ENCODE results near the gene MRPL24. TPM values are rescaled to one million over a fixed set of nuclear protein-coding genes. Genes with fewer than 3 reads are reported as not detected.

MRPL24 gene
- total RNA-seq, 4 donors from 2014 or later, result 22.9 to 55.6 (median 35.9) TPM

GRCh38 chr1:156727926-156728598 lies 12.8 kb downstream of the MRPL24 start, which contains the start of gene METTL25B:
METTL25B (plus strand) TSS chr1:156728469; CDS start chr1:156729105, 636 bp downstream.
- DNase-seq, result peak; percentile 80 to 84
- TF ChIP-seq POLR2A (IDR thresholded peaks at IDR 0.05), result peak in 1 of 2 donors; percentile 56
- TF ChIP-seq CTCF (IDR thresholded peaks at IDR 0.05), result peak in 1 of 6 experiments; percentile 11
- Histone ChIP-seq H3K4me1 (peaks cover 32 to 37% of the 10 kb centered on the region in 2 donors), H3K9me3 (no peaks in the 10 kb centered on the region), H3K4me3 (replicated peaks in 1 of 3) (peak within 1 kb of the TSS; percentile 66 to 94 (median 83)), H3K27ac (peak within 1 kb of the TSS; percentile 95 to 97 (median 96)), H3K36me3 (peaks cover 13 to 15% of the 10 kb centered on the region in 2 donors), H3K27me3 (no peaks in the 10 kb centered on the region)
- intact Hi-C loops (cut with DNase I), result no loop called here
- WGBS, 2 donors, result 1 to 2% methylated on average over 12 of the region's 46 CpGs

DNA sequence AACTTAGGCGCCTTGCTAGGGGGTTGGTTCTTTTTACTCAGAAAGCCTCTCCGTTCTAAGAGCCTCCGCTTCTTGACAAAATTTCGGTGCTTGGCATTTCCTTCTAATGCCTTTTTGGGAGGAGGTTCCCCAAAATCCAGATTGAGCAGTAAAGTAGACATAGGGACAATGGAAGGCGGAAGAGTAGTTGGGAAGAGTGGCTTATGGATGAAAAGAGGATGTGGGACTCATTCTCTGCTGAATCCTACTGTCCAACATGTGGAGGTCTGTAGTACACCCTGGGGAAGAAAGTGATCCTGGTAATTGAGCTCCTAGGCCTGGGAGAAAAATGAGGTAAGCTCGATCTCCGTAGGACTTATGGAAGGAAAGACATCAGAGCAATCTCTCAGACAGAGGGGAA lies 13.4 kb downstream of the MRPL24 start:
- Histone ChIP-seq H3K27ac (peak overlapping the region in 1 of 3 donors; percentile 95), H3K36me3 (peaks cover 19 to 21% of the 10 kb centered on the region in 2 donors), H3K4me1 (peaks cover 32 to 37% of the 10 kb centered on the region in 2 donors), H3K9me3 (no peaks in the 10 kb centered on the region), H3K4me3 (replicated peaks in 1 of 3) (peak overlapping the region; percentile 66 to 94 (median 83)), H3K27me3 (no peaks in the 10 kb centered on the region)
- DNase-seq, result no peak
- intact Hi-C loops (cut with DNase I), result no loop called here
- TF ChIP-seq CTCF (IDR thresholded peaks at IDR 0.05), result no peak
- TF ChIP-seq POLR2A (IDR thresholded peaks at IDR 0.05), result no peak
- 57 to 63% methylated on average over 7 of the region's 7 CpGs for WGBS, 2 donors

DNA sequence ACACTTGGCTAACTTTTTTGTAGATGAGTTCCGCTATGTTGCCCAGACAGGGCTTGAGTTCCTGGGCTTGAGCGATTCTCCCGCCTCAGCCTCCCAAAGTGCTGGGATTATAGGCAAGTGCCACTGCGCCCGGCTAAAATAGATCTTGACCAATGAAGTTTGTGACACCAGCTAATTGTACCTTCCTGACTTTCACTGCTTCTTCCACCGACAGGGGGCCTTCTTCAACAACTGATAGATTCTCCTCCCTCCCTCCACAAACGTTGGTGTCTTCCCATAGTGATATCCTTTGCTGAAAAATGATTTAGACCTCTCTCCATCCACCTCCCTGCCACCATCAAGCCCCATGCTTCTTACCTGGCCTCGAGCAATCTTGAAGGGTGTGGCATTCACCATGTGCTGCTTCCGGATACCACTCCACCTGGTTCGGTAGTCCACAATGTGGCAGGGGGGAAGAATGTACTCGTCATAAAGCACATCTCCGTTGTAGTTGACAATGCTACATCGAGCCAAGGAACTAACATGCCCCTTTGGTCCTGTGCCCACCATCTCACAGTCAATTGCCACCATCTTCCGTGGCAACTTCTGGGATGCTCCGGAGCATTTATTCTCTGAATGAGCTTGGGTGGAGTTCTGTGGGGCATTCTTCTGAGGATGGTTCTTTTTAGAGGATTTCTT lies 14.2 kb downstream of the MRPL24 start:
- H3K9me3 ChIP-seq, result no peaks in the 10 kb centered on the region
- peak; percentile 34 to 35 for DNase-seq
- peaks cover 20 to 27% of the 10 kb centered on the region in 2 donors for H3K36me3 ChIP-seq
- TF ChIP-seq POLR2A (IDR thresholded peaks at IDR 0.05) (no peak), CTCF (IDR thresholded peaks at IDR 0.05) (peak in 3 of 6 experiments; percentile 27 to 43 (median 37))
- intact Hi-C loops (cut with DNase I), result no loop called here
- H3K27ac ChIP-seq, result no peak overlapping the region
- H3K27me3 ChIP-seq, result no peaks in the 10 kb centered on the region
- WGBS, 2 donors, result 49% methylated on average over 15 of the region's 15 CpGs
- peaks cover 32 to 37% of the 10 kb centered on the region in 2 donors for H3K4me1 ChIP-seq
- H3K4me3 ChIP-seq (replicated peaks in 1 of 3), result no peak overlapping the region

DNA sequence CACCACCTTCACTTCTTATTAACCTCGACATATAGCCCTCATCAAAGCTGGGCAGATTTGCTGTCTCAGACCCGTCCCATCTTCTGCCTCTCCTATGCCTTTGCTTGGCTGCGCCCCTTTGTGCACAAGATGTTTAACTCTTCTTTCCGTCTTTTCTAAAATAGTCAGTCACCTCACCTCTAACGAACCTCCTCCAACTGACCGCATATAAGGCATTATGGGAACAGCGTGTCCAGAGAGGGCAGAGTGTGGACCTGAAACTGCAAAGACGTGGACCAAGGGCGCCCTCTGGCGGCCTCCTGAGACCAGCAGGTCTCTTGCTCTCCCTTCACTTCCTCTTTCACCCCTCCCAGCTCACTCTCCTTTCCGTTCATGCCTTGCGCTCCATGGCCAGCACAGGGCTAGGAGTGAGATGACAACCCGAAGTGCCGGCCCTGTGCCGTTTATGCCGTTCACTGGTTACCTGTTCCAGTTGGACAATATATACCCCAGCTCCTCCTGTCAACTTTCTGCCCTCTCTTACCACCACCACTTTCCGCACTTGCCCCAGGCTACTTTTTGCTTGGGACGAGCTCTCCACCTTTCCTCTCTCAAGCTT lies 15.1 kb downstream of the MRPL24 start:
- no peaks in the 10 kb centered on the region for H3K27me3 ChIP-seq
- DNase-seq, result peak; percentile 90 to 91
- H3K4me1 ChIP-seq, result peaks cover 32 to 37% of the 10 kb centered on the region in 2 donors
- intact Hi-C loops (cut with DNase I), result loop anchor here (2.0 kb wide), 1 partner anchor 35 kb away; no protein-coding TSS in a partner anchor
- H3K4me3 ChIP-seq (replicated peaks in 1 of 3), result no peak overlapping the region
- H3K9me3 ChIP-seq, result no peaks in the 10 kb centered on the region
- TF ChIP-seq CTCF (IDR thresholded peaks at IDR 0.05), result peak; percentile 80 to 95 (median 93)
- no peak for TF ChIP-seq POLR2A (IDR thresholded peaks at IDR 0.05)
- peaks cover 23 to 28% of the 10 kb centered on the region in 2 donors for H3K36me3 ChIP-seq
- H3K27ac ChIP-seq, result no peak overlapping the region
- 13 to 16% methylated on average over 18 of the region's 18 CpGs for WGBS, 2 donors
